ENCODE results near the gene LRRC61. TPM values are rescaled to one million over a fixed set of nuclear protein-coding genes. Genes with fewer than 3 reads are reported as not detected.

LRRC61 gene
- total RNA-seq, 1 donor from 2014 or later: 10.2 TPM

DNA sequence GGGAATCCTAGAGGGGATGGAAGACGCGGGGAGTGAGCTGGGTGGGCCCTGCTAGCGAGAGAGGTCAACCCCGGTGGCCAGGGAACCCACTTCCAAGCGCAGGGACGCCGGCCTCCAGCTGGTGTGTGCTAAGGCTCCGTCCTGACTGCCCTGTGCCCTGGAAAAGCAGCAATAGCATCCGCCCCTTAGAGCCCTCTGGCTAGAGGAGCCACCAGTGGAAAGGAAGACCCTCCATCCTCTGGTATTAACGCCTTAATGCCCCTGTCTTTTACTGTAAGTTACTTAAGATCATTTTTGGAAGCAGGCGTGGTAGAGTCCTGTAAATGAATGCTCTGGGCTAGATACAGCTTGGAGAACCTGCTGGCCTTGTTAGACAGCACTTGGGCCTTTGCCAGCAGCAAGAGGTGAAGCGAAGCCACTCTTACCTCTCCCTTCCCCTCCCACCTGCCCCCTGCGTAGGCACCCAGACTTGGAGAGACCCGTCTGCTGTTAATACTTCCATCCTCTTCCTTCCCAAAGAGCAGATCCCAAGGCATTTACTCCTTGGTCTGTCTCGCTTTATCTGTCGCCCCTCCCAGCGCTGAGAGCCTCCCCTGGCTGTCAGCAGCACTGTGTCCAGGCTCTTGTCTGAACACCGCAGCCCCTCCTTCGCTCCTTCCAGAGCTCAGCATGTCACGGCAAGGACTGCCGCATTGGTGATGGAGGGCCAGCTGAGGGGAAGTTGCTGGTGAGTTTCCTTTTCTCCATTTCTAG, 50.1 kb downstream of the LRRC61 start:
- peak; percentile 46 for DNase-seq
- no peak overlapping the region for H3K27ac ChIP-seq
- peaks cover 41% of the 10 kb centered on the region for H3K36me3 ChIP-seq
- peaks cover 43% of the 10 kb centered on the region for H3K4me1 ChIP-seq
- no peaks in the 10 kb centered on the region for H3K27me3 ChIP-seq
- intact Hi-C loops (cut with DNase I): no loop called here
- no peak for ATAC-seq
- TF ChIP-seq CTCF (IDR thresholded peaks at IDR 0.05): no peak
- H3K9me3 ChIP-seq: no peaks in the 10 kb centered on the region
- H3K4me3 ChIP-seq: no peak overlapping the region

DNA sequence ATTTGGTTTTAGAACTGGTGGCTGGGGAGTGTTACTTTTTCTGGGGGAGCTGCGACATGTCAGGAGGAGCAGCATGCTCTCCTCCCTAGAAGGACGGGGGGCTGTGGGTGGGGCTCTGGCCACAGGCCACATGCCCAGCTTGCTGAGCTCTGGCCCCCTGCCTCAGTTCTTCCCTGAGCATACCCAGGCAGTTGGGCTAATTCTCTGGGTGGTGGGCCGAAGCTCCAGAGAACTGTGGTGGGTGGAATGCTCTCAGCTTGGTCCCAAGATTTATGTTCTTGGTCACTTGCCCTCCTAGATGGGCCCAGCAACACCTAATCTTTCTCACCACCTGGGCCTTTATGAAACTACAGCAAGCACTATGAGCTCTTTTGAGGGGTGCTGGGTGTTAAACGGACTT, 50.9 kb downstream of the LRRC61 start:
- Histone ChIP-seq H3K36me3 (peaks cover 41% of the 10 kb centered on the region), H3K9me3 (no peaks in the 10 kb centered on the region), H3K27ac (no peak overlapping the region), H3K4me3 (no peak overlapping the region), H3K27me3 (no peaks in the 10 kb centered on the region), H3K4me1 (peaks cover 47% of the 10 kb centered on the region)
- no peak for TF ChIP-seq CTCF (IDR thresholded peaks at IDR 0.05)
- no peak for ATAC-seq
- peak; percentile 34 for DNase-seq
- intact Hi-C loops (cut with DNase I): no loop called here

- TF ChIP-seq CTCF (IDR thresholded peaks at IDR 0.05): no peak
- ATAC-seq: no peak
- Histone ChIP-seq H3K4me3 (no peak overlapping the region), H3K9me3 (no peaks in the 10 kb centered on the region), H3K27me3 (no peaks in the 10 kb centered on the region), H3K36me3 (peaks cover 41% of the 10 kb centered on the region), H3K27ac (no peak overlapping the region), H3K4me1 (peaks cover 47% of the 10 kb centered on the region)
- intact Hi-C loops (cut with DNase I): no loop called here
- peak; percentile 8 for DNase-seq
Observed at GRCh38 chr7:150374472-150374871, 51.3 kb downstream of the LRRC61 start.

DNA sequence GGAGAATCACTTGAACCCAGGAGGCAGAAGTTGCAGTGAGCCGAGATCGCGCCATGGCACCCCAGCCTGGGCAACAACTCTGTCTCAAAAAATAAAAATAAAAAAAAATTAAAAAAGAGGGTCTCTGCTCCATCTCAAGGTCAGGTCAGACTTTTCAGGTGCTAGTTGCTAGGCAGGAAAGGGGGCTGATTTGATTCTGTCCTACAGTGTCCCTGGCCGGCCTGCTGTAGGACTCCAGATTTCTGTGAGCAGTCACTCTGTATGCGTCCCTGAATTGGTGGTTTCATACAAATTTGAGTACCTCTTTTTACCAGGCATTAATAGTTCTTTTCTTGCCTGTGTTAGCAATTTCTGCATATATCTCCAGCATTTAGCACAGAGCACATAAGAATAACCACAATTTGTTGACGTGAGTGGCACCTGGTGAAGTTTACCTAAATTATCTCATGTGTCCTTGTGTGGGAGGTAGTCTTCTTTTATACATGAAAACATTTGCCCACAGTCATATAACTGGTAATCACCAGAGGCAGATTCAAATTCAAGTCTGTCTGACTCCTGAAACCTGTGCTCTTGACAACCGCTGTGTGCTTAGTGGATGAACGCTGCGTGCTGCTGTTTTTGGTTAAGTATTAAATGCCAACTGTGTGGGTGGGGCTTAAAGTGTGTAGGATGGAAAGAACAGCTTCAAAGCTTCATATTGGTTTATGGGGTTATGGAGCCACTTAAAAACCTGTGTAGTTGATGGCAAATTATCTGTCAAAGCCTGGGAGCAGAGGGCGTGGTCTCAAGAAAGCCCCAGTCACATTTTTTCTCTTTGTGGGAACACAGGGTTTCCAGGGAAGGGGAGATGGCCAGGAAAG, 52.7 kb downstream of the LRRC61 start:
- Histone ChIP-seq H3K27me3 (no peaks in the 10 kb centered on the region), H3K4me1 (peaks cover 42% of the 10 kb centered on the region), H3K36me3 (peaks cover 34% of the 10 kb centered on the region), H3K27ac (no peak overlapping the region), H3K9me3 (no peaks in the 10 kb centered on the region), H3K4me3 (no peak overlapping the region)
- ATAC-seq (no peak), DNase-seq (peak; percentile 20)
- TF ChIP-seq CTCF (IDR thresholded peaks at IDR 0.05): no peak
- intact Hi-C loops (cut with DNase I): no loop called here

DNA sequence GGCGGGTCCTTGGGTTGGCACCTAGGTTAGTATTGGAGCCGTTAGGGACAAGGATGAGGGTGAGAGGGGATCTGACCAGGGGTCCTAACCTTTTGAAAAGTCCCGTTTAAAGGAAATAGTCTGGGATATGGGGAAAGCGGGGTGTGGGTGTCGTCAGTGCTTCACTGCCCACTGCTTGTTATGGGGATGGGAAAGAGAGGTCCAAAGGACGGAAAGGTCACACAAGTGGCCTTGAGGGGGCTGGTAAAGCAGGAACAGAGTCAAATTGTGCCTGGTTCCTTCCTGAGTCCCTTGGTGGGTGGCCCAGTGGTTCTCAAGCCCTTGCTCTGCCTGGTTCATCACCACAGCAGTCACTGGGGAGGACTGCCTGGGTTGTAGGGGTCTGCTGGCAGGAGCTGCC, 53.4 kb downstream of the LRRC61 start:
- H3K4me3 ChIP-seq: no peak overlapping the region
- peak; percentile 23 for DNase-seq
- intact Hi-C loops (cut with DNase I): no loop called here

More for the DNA sequence above, 53.4 kb downstream of the LRRC61 start:
- no peak for TF ChIP-seq CTCF (IDR thresholded peaks at IDR 0.05)
- no peaks in the 10 kb centered on the region for H3K27me3 ChIP-seq
- H3K36me3 ChIP-seq: peaks cover 29% of the 10 kb centered on the region
- no peaks in the 10 kb centered on the region for H3K9me3 ChIP-seq
- H3K27ac ChIP-seq: no peak overlapping the region
- no peak for ATAC-seq
- H3K4me1 ChIP-seq: peaks cover 39% of the 10 kb centered on the region
